ENCODE data around the gene SPATA2L. TPM values are rescaled to one million over a fixed set of nuclear protein-coding genes. Genes with fewer than 3 reads are reported as not detected.
"Not testable (repeated sequence)": the region's sequence is repeated elsewhere in the genome, so short reads cannot be mapped to it uniquely, and the experiment has no call there.

SPATA2L gene
- total RNA-seq, 4 donors from 2014 or later: 14.1 to 32.3 (median 21.5) TPM

DNA sequence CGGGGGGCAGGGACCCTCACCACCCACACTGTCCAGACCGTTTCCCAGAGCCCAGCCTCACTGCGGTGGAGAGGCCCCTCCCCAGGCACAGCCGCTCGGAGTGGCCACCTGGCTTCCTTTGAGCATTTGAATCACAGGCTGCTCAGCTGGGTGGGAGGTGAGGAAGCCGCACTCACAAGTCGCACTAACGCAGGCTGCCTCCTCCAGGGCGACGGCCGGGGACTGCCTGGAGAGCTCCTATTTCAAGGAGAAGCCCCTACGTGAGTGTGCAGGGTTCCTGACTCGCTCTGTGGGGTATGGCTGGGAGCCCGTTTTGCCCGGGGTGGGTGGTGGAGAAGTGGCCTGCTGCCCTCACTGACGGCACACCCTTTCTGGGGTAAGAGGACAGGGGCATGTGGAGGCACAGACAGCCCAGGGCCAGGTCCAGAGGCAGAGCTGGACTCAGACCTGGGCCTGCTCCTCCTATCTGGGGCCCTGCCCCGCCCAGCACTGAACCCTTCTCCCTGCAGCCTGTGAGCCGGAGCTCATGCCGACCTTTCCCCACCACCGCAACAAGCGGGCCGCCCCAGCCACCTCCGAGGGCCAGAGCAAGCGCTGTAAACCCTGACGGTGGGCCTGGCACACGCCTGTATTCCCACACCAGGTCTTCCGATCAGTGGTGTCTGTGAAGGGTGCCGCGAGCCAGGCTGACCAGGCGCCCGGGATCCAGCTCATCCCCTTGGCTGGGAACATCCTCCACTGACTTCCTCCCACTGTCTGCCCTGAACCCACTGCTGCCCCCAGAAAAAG, 6.2 kb downstream of the SPATA2L start:
- H3K36me3 ChIP-seq: peaks cover 71% of the 10 kb centered on the region
- H3K27me3 ChIP-seq: no peaks in the 10 kb centered on the region
- DNase-seq (ENCODE audit: low spot score in 2 of 2): peak in 1 of 2 donors; percentile 73
- no peak overlapping the region for H3K4me3 ChIP-seq
- no peak overlapping the region for H3K27ac ChIP-seq
- H3K4me1 ChIP-seq: peaks cover 9% of the 10 kb centered on the region
- H3K9me3 ChIP-seq: no peaks in the 10 kb centered on the region
- 93% methylated on average over 14 of the region's 31 CpGs for WGBS
- TF ChIP-seq, protein P1, sequence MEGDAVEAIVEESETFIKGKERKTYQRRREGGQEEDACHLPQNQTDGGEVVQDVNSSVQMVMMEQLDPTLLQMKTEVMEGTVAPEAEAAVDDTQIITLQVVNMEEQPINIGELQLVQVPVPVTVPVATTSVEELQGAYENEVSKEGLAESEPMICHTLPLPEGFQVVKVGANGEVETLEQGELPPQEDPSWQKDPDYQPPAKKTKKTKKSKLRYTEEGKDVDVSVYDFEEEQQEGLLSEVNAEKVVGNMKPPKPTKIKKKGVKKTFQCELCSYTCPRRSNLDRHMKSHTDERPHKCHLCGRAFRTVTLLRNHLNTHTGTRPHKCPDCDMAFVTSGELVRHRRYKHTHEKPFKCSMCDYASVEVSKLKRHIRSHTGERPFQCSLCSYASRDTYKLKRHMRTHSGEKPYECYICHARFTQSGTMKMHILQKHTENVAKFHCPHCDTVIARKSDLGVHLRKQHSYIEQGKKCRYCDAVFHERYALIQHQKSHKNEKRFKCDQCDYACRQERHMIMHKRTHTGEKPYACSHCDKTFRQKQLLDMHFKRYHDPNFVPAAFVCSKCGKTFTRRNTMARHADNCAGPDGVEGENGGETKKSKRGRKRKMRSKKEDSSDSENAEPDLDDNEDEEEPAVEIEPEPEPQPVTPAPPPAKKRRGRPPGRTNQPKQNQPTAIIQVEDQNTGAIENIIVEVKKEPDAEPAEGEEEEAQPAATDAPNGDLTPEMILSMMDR (IDR thresholded peaks at IDR 0.05): no peak

DNA sequence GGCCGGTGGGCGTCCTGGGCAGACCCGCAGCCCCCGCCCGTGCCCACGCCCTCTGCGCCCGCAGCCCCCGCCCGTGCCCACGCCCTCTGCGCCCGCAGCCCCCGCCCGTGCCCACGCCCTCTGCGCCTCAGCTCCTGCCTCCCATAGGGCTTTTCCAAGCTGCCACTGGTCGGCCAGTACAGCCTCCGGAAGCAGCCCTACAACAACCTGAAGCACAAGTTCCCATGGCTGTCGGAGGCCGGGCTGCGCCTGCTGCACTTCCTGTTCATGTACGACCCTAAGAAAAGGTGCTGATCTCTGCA, 6.8 kb downstream of the SPATA2L start:
- not testable (repeated sequence) for H3K4me3 ChIP-seq; H3K9me3 ChIP-seq; DNase-seq (ENCODE audit: low spot score in 2 of 2); H3K27me3 ChIP-seq; H3K4me1 ChIP-seq; H3K27ac ChIP-seq
- WGBS: 74% methylated on average over 6 of the region's 23 CpGs
- peaks cover 75% of the 10 kb centered on the region for H3K36me3 ChIP-seq

DNA sequence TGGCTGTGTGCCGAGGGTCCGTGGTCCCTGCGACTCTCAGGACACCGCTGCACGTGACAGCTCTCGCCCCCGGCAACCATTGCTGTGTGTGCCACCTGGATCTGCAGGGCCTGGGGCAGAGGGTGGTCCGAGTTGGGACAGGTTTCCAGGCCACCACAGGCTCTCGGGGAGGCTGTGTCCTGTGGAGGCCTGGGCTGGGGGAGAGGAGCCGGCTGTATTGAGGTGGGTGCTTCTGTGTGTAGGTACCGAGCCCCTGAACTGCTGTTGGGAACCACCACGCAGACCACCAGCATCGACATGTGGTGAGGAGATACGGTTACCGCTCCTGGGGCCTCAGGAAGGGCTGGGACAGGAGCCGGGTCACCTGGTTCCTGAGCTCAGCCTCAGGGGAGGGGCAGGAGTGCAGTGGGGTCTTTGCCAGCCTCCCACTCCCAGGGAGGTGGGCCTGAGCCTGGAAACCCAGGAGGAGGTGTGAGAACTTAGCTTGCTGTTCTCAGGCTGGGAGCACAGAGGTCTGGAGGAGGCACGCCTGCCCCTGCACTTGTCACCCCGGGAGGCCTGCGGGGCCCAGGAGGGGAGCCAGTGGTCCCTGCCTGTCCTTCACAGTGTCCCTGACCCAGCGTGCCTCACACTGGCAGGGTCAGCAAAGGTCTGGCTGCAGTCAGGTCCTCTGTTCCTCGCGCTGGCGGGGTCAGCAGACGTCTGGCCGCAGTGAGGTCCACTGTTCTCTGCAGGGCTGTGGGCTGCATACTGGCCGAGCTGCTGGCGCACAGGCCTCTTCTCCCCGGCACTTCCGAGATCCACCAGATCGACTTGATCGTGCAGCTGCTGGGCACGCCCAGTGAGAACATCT, 7.3 kb downstream of the SPATA2L start:
- peak in 1 of 2 donors; percentile 71 for DNase-seq (ENCODE audit: low spot score in 2 of 2)
- Histone ChIP-seq H3K9me3 (no peaks in the 10 kb centered on the region), H3K27me3 (no peaks in the 10 kb centered on the region), H3K4me3 (no peak overlapping the region), H3K36me3 (peaks cover 81% of the 10 kb centered on the region), H3K4me1 (no peaks in the 10 kb centered on the region), H3K27ac (no peak overlapping the region)
- 92% methylated on average over 14 of the region's 32 CpGs for WGBS
- no peak for TF ChIP-seq POLR2A (IDR thresholded peaks at IDR 0.05)
- TF ChIP-seq, protein P1 (IDR thresholded peaks at IDR 0.05): no peak
- no peak for TF ChIP-seq POLR2AphosphoS5 (IDR thresholded peaks at IDR 0.05)
- TF ChIP-seq EP300 (IDR thresholded peaks at IDR 0.05): no peak

DNA sequence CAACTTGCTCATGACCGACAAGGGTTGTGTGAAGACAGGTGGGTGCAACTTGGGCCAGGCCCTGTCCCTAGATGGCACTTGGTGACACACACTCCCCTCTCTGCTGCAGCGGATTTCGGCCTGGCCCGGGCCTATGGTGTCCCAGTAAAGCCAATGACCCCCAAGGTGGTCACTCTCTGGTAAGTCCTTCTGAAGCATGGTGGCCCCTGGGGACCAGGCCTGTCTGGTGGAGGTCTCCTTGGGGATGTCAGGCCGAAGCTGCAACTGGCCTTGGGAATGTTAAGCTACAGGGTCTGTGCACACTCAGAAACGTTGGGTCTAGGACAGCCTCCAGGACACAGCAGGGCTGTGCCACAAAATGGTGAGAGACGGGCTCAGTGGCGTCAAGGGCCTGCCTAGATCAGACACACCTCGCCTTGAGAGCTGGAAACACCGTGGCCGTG, 8.2 kb downstream of the SPATA2L start:
- no peaks in the 10 kb centered on the region for H3K9me3 ChIP-seq
- no peaks in the 10 kb centered on the region for H3K4me1 ChIP-seq
- H3K36me3 ChIP-seq: peaks cover 81% of the 10 kb centered on the region
- DNase-seq (ENCODE audit: low spot score in 2 of 2): peak in 1 of 2 donors; percentile 74
- no peak overlapping the region for H3K4me3 ChIP-seq
- TF ChIP-seq POLR2AphosphoS5 (IDR thresholded peaks at IDR 0.05) (no peak), POLR2A (IDR thresholded peaks at IDR 0.05) (no peak), EP300 (IDR thresholded peaks at IDR 0.05) (no peak)
- TF ChIP-seq, protein P1 (IDR thresholded peaks at IDR 0.05): no peak
- no peaks in the 10 kb centered on the region for H3K27me3 ChIP-seq
- 90% methylated on average over 5 of the region's 11 CpGs for WGBS
- no peak overlapping the region for H3K27ac ChIP-seq

DNA sequence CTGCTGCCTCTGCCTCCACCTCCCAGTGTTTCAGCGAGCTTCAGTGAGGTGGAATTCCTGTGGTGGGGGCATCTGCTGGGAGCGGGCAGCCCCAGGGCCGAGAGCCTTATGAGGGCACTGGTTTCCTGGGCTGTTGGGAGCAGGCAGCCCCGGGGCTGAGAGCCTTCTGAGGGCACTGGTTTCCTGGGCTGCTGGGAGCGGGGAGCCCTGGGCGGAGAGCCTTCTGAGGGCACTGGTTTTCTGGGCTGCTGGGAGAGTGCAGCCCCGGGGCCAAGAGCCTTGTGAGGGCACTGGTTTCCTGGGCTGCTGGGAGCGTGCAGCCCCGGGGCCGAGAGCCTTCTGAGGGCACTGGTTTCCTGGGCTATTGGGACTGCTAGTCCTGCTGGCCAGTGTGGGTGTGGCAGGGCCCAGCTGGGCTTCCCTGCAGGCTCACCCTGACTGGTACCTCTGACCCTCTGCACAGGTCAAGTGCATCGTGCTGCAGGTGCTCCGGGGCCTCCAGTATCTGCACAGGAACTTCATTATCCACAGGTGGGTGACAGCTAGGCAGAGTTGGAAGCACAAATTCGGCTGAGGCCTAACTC, 9.4 kb downstream of the SPATA2L start:
- H3K27me3 ChIP-seq: no peaks in the 10 kb centered on the region
- TF ChIP-seq, protein P1 (IDR thresholded peaks at IDR 0.05): no peak
- no peak for TF ChIP-seq POLR2AphosphoS5 (IDR thresholded peaks at IDR 0.05)
- no peak for TF ChIP-seq POLR2A (IDR thresholded peaks at IDR 0.05)
- no peak for TF ChIP-seq EP300 (IDR thresholded peaks at IDR 0.05)
- WGBS: no CpG with 5 or more reads among the region's 13 CpGs
- no peak overlapping the region for H3K27ac ChIP-seq
- no peak overlapping the region for H3K4me3 ChIP-seq
- peaks cover 12% of the 10 kb centered on the region for H3K4me1 ChIP-seq
- DNase-seq (ENCODE audit: low spot score in 2 of 2): peak in 1 of 2 donors; percentile 61
- H3K36me3 ChIP-seq: peaks cover 71% of the 10 kb centered on the region
- H3K9me3 ChIP-seq: no peaks in the 10 kb centered on the region
